Measurements from ENCODE around the gene NTM.

GRCh38 chr11:131328843-131329242 lies 41.6 kb upstream of the NTM start:
- TF ChIP-seq CTCF (IDR thresholded peaks at IDR 0.05; ENCODE audit: poor library complexity): no peak
- no peak for TF ChIP-seq EZH2 (IDR thresholded peaks at IDR 0.05; ENCODE audit: borderline replicate concordance)
- TF ChIP-seq EZH2phosphoT487 (IDR thresholded peaks at IDR 0.05; ENCODE audit: low read depth, severe bottlenecking, unreplicated experiment): no peak

All from hepatocyte (in vitro differentiated cells).